Mammary microvascular endothelial cell (primary cell): ENCODE measurements around the gene BEND3. TPM values are rescaled to one million over a fixed set of nuclear protein-coding genes. Genes with fewer than 3 reads are reported as not detected.

Experiments
- total RNA-seq: library from RNA; depleted of rRNA; stranded (reverse); fragments of >200 nt; gene quantifications from 2 replicates; pipeline ENCODE4 v1.2.3, GENCODE V29; 2015

The BEND3 gene
- total RNA-seq = 1.2 and 1.3 TPM in 2 replicates

GRCh38 chr6:107114926-107115694 is at the start of gene BEND3:
TSS of gene BEND3 (minus strand) at chr6:107115515. CDS start at chr6:107099285, 16,230 bp downstream.

Other genes starting within 250 kb of the BEND3 start
- gene CD24, start 140.8 kb downstream of the BEND3 start, total RNA-seq = not detected in 2 replicates
- gene MTRES1, start 87.3 kb downstream of the BEND3 start, total RNA-seq = 12.6 and 13.1 TPM in 2 replicates